Daoy (cell line): Measurements from ENCODE around the gene ORMDL2. TPM values are rescaled to one million over a fixed set of nuclear protein-coding genes. Genes with fewer than 3 reads are reported as not detected.
"Not testable (repeated sequence)": the region's sequence is repeated elsewhere in the genome, so short reads cannot be mapped to it uniquely, and the experiment has no call there.

Experiments used
- DNase-seq: peaks from one replicate; pipeline ENCODE4 v3.0.0-alpha.2; 2015; ENCODE audit warnings: low read depth
- total RNA-seq: library from RNA; depleted of rRNA; stranded (reverse); fragments of >200 nt; shearing (Covaris generic); gene quantifications from 2 replicates; pipeline ENCODE4 v1.2.3, GENCODE V29; 2014; rRNA removed

The ORMDL2 gene
- total RNA-seq, 1 experiment from 2014 or later: 44.3 TPM

GRCh38 chr12:55852740-55853139 lies 34.9 kb downstream of the ORMDL2 start:
- no peak for DNase-seq

GRCh38 chr12:55861396-55861795 lies 43.6 kb downstream of the ORMDL2 start:
- no peak for DNase-seq

GRCh38 chr12:55861871-55862270 lies 44.0 kb downstream of the ORMDL2 start:
- DNase-seq: no peak

- DNase-seq: no peak
These were observed 44.4 kb downstream of the ORMDL2 start for GRCh38 chr12:55862286-55862685.

GRCh38 chr12:55862931-55863330 lies 45.1 kb downstream of the ORMDL2 start:
- DNase-seq: not testable (repeated sequence)

- DNase-seq: no peak
These were observed 47.5 kb downstream of the ORMDL2 start for GRCh38 chr12:55865327-55865726.

GRCh38 chr12:55866454-55867004 lies 48.7 kb downstream of the ORMDL2 start:
- DNase-seq: not testable (repeated sequence)

Other genes with a start within 250 kb of the ORMDL2 start
- gene OR2AP1, start 245.6 kb upstream of the ORMDL2 start, total RNA-seq: not detected in 2 replicates
- not detected in 2 replicates for gene OR10P1, start 181.1 kb upstream of the ORMDL2 start, total RNA-seq
- 2.4 and 3.4 TPM in 2 replicates for gene ITGA7, start 110.1 kb upstream of the ORMDL2 start, total RNA-seq
- gene BLOC1S1, start 102.0 kb upstream of the ORMDL2 start, total RNA-seq: 112 and 135 TPM in 2 replicates
- 2.2 and 4.5 TPM in 2 replicates for gene RDH5, start 97.6 kb upstream of the ORMDL2 start, total RNA-seq
- gene CD63, start 89.0 kb upstream of the ORMDL2 start, total RNA-seq: 638 and 824 TPM in 2 replicates
- gene GDF11, start 74.9 kb upstream of the ORMDL2 start, total RNA-seq: 1.5 and 2.5 TPM in 2 replicates
- 165 and 253 TPM in 2 replicates for gene SARNP, start 317 bp upstream of the ORMDL2 start, total RNA-seq
- 44.4 and 54.2 TPM in 2 replicates for gene DNAJC14, start 11.5 kb downstream of the ORMDL2 start, total RNA-seq
- gene MMP19, start 24.9 kb downstream of the ORMDL2 start, total RNA-seq: 6.9 and 8.4 TPM in 2 replicates
- 49.1 and 59.7 TPM in 2 replicates for gene PYM1, start 109.9 kb downstream of the ORMDL2 start, total RNA-seq
- gene DGKA, start 113.1 kb downstream of the ORMDL2 start, total RNA-seq: 14.5 and 58.4 TPM in 2 replicates
- gene PMEL, start 148.0 kb downstream of the ORMDL2 start, total RNA-seq: 0.06 and 0.12 TPM in 2 replicates
- 57.5 and 58.0 TPM in 2 replicates for gene CDK2, start 148.8 kb downstream of the ORMDL2 start, total RNA-seq
- gene RAB5B, start 156.0 kb downstream of the ORMDL2 start, total RNA-seq: 22.7 and 31.7 TPM in 2 replicates
- gene SUOX, start 179.2 kb downstream of the ORMDL2 start, total RNA-seq: 13.1 and 13.3 TPM in 2 replicates
- 0.12 and 0.40 TPM in 2 replicates for gene IKZF4, start 203.0 kb downstream of the ORMDL2 start, total RNA-seq
- gene RPS26, start 223.9 kb downstream of the ORMDL2 start, total RNA-seq: 1,984 and 2,181 TPM in 2 replicates